H9 (cell line): Measurements from ENCODE around the gene LYZL4. TPM values are rescaled to one million over a fixed set of nuclear protein-coding genes. Genes with fewer than 3 reads are reported as not detected.

Experiments used
- DNase-seq: peaks from one replicate; pipeline ENCODE4 v3.0.0-alpha.2; 2017
- H2AFZ ChIP-seq: one replicate; pipeline ENCODE4 v1.6.1; 2013; ENCODE audit warnings: mild to moderate bottlenecking, low read length, control low read depth, moderate library complexity
- H2AK5ac ChIP-seq: 2 replicates; pipeline ENCODE4 v1.6.1; 2013; ENCODE audit warnings: low read length, control low read depth, mixed read lengths; ENCODE audit not compliant: insufficient read length
- H2BK120ac ChIP-seq: one replicate; pipeline ENCODE4 v1.6.1; 2013; ENCODE audit warnings: low read depth, mild to moderate bottlenecking, low read length, control low read depth, inconsistent platforms; ENCODE audit not compliant: poor library complexity, severe bottlenecking
- H2BK12ac ChIP-seq: 2 replicates; pipeline ENCODE4 v1.6.1; 2013; ENCODE audit warnings: low read length, control low read depth, mixed read lengths, low read depth; ENCODE audit not compliant: insufficient read length
- H2BK15ac ChIP-seq: 2 replicates; pipeline ENCODE4 v1.6.1; 2013; ENCODE audit warnings: low read depth, low read length, control low read depth
- H2BK20ac ChIP-seq: one replicate; pipeline ENCODE4 v1.6.1; 2013; ENCODE audit warnings: low read depth, mild to moderate bottlenecking, low read length, control low read depth, inconsistent platforms; ENCODE audit not compliant: poor library complexity, severe bottlenecking
- H2BK5ac ChIP-seq: 2 replicates; pipeline ENCODE4 v1.6.1; 2013; ENCODE audit warnings: low read length, control low read depth, mixed read lengths; ENCODE audit not compliant: insufficient read length
- H3K14ac ChIP-seq: 2 replicates; pipeline ENCODE4 v1.6.1; 2013; ENCODE audit warnings: low read length, control low read depth; ENCODE audit not compliant: insufficient read depth
- H3K18ac ChIP-seq: 2 replicates; pipeline ENCODE4 v1.6.1; 2013; ENCODE audit warnings: low read depth, mild to moderate bottlenecking, mixed read lengths, low read length, control low read depth; ENCODE audit not compliant: insufficient read length
- H3K23ac ChIP-seq: 2 replicates; pipeline ENCODE4 v1.6.1; 2013; ENCODE audit warnings: low read length, control low read depth, mixed read lengths, low read depth; ENCODE audit not compliant: insufficient read length
- H3K23me2 ChIP-seq: 2 replicates; pipeline ENCODE4 v1.6.1; 2013; ENCODE audit warnings: low read depth, mild to moderate bottlenecking, mixed read lengths, low read length, control low read depth; ENCODE audit not compliant: insufficient read length, poor library complexity, severe bottlenecking
- H3K27ac ChIP-seq: 2 replicates; pipeline ENCODE4 v1.5.1; 2013; ENCODE audit warnings: low read length, control low read depth, mixed read lengths, low read depth; ENCODE audit not compliant: insufficient read length
- H3K27me3 ChIP-seq: 2 replicates; pipeline ENCODE4 v1.6.1; 2013; ENCODE audit warnings: low read length, control low read depth, inconsistent platforms; ENCODE audit not compliant: insufficient read depth
- H3K4ac ChIP-seq: 2 replicates; pipeline ENCODE4 v1.6.1; 2013; ENCODE audit warnings: low read depth, mild to moderate bottlenecking, control low read depth, inconsistent platforms, low read length, moderate library complexity
- H3K4me1 ChIP-seq: 2 replicates; pipeline ENCODE4 v1.6.1; 2013; ENCODE audit warnings: low read length, control low read depth, inconsistent platforms; ENCODE audit not compliant: insufficient read depth
- H3K4me2 ChIP-seq: 2 replicates; pipeline ENCODE4 v1.6.1; 2013; ENCODE audit warnings: low read length, control low read depth, mixed read lengths; ENCODE audit not compliant: insufficient read length, insufficient read depth
- H3K56ac ChIP-seq: 2 replicates; pipeline ENCODE4 v1.6.1; 2013; ENCODE audit warnings: low read depth, mild to moderate bottlenecking, mixed read lengths, low read length, control low read depth; ENCODE audit not compliant: insufficient read length
- H3K79me1 ChIP-seq: 2 replicates; pipeline ENCODE4 v1.6.1; 2013; ENCODE audit warnings: low read depth, mild to moderate bottlenecking, moderate library complexity, low read length, control low read depth, inconsistent platforms; ENCODE audit not compliant: insufficient read depth, poor library complexity, severe bottlenecking
- H3K79me2 ChIP-seq: 2 replicates; pipeline ENCODE4 v1.6.1; 2013; ENCODE audit warnings: low read length, control low read depth, inconsistent platforms; ENCODE audit not compliant: insufficient read depth
- H3K9ac ChIP-seq: 2 replicates; pipeline ENCODE4 v1.6.1; 2013; ENCODE audit warnings: low read length, control low read depth, mixed read lengths; ENCODE audit not compliant: insufficient read length; ENCODE audit errors: extremely low read depth
- H3K9me3 ChIP-seq: one replicate; pipeline ENCODE4 v1.6.1; 2013; ENCODE audit warnings: low read depth, low read length, inconsistent platforms; ENCODE audit not compliant: control insufficient read depth
- H3T11ph ChIP-seq: one replicate; pipeline ENCODE4 v1.6.1; 2013; ENCODE audit warnings: mild to moderate bottlenecking, low read length, control low read depth, inconsistent platforms
- H4K20me1 ChIP-seq: one replicate; pipeline ENCODE4 v1.6.1; 2013; ENCODE audit not compliant: control insufficient read depth, insufficient read length, insufficient read depth
- H4K5ac ChIP-seq: 2 replicates; pipeline ENCODE4 v1.6.1; 2013; ENCODE audit warnings: low read depth, mild to moderate bottlenecking, mixed read lengths, low read length, control low read depth; ENCODE audit not compliant: insufficient read length
- H4K8ac ChIP-seq: replicated peaks from 2 replicates; pipeline ENCODE4 v1.6.1; 2013; ENCODE audit warnings: low read length, control low read depth, mixed read lengths, low read depth; ENCODE audit not compliant: insufficient read length
- H4K91ac ChIP-seq: 2 replicates; pipeline ENCODE4 v1.6.1; 2013; ENCODE audit warnings: low read depth, mild to moderate bottlenecking, moderate library complexity, mixed read lengths, low read length, control low read depth; ENCODE audit not compliant: insufficient read length
- H3K27ac Mint-ChIP-seq, 3 experiments: 2 replicates in 2 of 3; 3 replicates in 1 of 3; pipeline ENCODE4 v1.8.0; 2020 to 2021; ENCODE audit warnings: mixed read lengths in 3 of 3, mild to moderate bottlenecking in 1 of 3, moderate library complexity in 1 of 3
- H3K27me3 Mint-ChIP-seq: 2 replicates; pipeline ENCODE4 v1.8.0; 2021; ENCODE audit warnings: low read depth, mild to moderate bottlenecking, moderate library complexity, mixed read lengths
- H3K36me3 Mint-ChIP-seq, 3 experiments: 2 replicates in 2 of 3; 3 replicates in 1 of 3; pipeline ENCODE4 v1.8.0; 2020 to 2021; ENCODE audit warnings: low read depth in 3 of 3, mixed read lengths in 3 of 3; ENCODE audit not compliant: insufficient read depth in 1 of 3
- H3K4me1 Mint-ChIP-seq, 2 experiments: 2 replicates each; pipeline ENCODE4 v1.8.0; 2020; ENCODE audit warnings: mixed read lengths in 2 of 2
- H3K4me3 Mint-ChIP-seq, 2 experiments: 2 replicates in 1 of 2; 3 replicates in 1 of 2; pipeline ENCODE4 v1.8.0; 2020 to 2021; ENCODE audit warnings: mild to moderate bottlenecking in 2 of 2, mixed read lengths in 2 of 2, moderate library complexity in 1 of 2
- H3K9me3 Mint-ChIP-seq, 2 experiments: 2 replicates in 1 of 2; 3 replicates in 1 of 2; pipeline ENCODE4 v1.8.0; 2020; ENCODE audit warnings: mild to moderate bottlenecking in 2 of 2, mixed read lengths in 2 of 2, moderate library complexity in 1 of 2
- CTCF ChIP-seq: fragments of 200-600 bp; sonication (generic); conservative IDR thresholded peaks from 3 replicates; pipeline ENCODE4 v1.8.0; 2021; ENCODE audit warnings: antibody characterized with exemption, mild to moderate bottlenecking
- WGBS: extraction: QIAGEN DNeasy Blood & Tissue Kit; methylation state at CpG from one replicate; pipeline ENCODE4 v1.1.7; 2013; ENCODE audit warnings: missing lambda C conversion rate, low lambda C conversion rate, mixed read lengths; ENCODE audit not compliant: insufficient read length; ENCODE audit errors: extremely low coverage; 5-methylcytosine and 5-hydroxymethylcytosine counted together
- total RNA-seq: library from RNA; stranded (reverse); gene quantifications from 2 replicates; pipeline ENCODE4 v1.2.1, GENCODE V29; 2021

The LYZL4 gene
- total RNA-seq, 1 experiment from 2014 or later, result not detected

- Histone ChIP-seq H3K18ac (no peak overlapping the region), H3K4me2 (no peak overlapping the region), H3K79me2 (no peaks in the 10 kb centered on the region), H3K27ac (no peak overlapping the region), H3K4me1 (no peaks in the 10 kb centered on the region), H4K91ac (no peak overlapping the region), H2BK20ac (no peak overlapping the region), H2AK5ac (no peak overlapping the region), H3K23me2 (no peaks in the 10 kb centered on the region), H3K9me3 (no peaks in the 10 kb centered on the region), H4K5ac (no peak overlapping the region), H3K14ac (no peak overlapping the region), H2BK15ac (no peak overlapping the region), H2BK5ac (no peak overlapping the region), H3K56ac (no peak overlapping the region), H3K23ac (no peak overlapping the region), H3K27me3 (no peaks in the 10 kb centered on the region), H2AFZ (no peak overlapping the region), H4K20me1 (no peaks in the 10 kb centered on the region), H4K8ac (no peak overlapping the region), H2BK12ac (no peak overlapping the region), H3K9ac (no peak overlapping the region), H3K4ac (no peak overlapping the region), H3T11ph (no peak overlapping the region), H2BK120ac (no peak overlapping the region), H3K79me1 (no peaks in the 10 kb centered on the region)
- no peak overlapping the region for H3K4me3 Mint-ChIP-seq
- no peak for TF ChIP-seq CTCF
- no CpG with 5 or more reads among the region's 20 CpGs for WGBS
- H3K4me1 Mint-ChIP-seq, result peaks cover 0 to 2% of the 10 kb centered on the region in 2 experiments; a peak in 1 of 4 replicates
- H3K27me3 Mint-ChIP-seq, result no peaks in the 10 kb centered on the region; the same call in 1 of the 2 replicates
- no peaks in the 10 kb centered on the region for H3K36me3 Mint-ChIP-seq
- DNase-seq, result no peak
- H3K27ac Mint-ChIP-seq, result peak overlapping the region in 1 of 3 experiments; percentile 93; a peak in 2 of 7 replicates
- H3K9me3 Mint-ChIP-seq, result no peaks in the 10 kb centered on the region
Measured at GRCh38 chr3:42421818-42422796, 11.7 kb upstream of the LYZL4 start.
